Pons (tissue), 1 donor: ENCODE data around the gene DBNL.

Source experiments
- DNase-seq: peaks from one replicate; pipeline ENCODE4 v3.0.0-alpha.2; 2016; ENCODE audit warnings: low spot score

The DBNL gene

GRCh38 chr7:44043902-44044301 is 600 bp upstream of the DBNL start:
- no peak for DNase-seq

GRCh38 chr7:44045226-44046014 is 918 bp downstream of the DBNL start:
- no peak for DNase-seq

- no peak for DNase-seq
Measured at GRCh38 chr7:44046321-44047061, 2.0 kb downstream of the DBNL start.

GRCh38 chr7:44048031-44048795 is 3.7 kb downstream of the DBNL start:
- DNase-seq = no peak

GRCh38 chr7:44050121-44050914 is 5.8 kb downstream of the DBNL start:
- no peak for DNase-seq

GRCh38 chr7:44050915-44051560 is 6.5 kb downstream of the DBNL start:
- DNase-seq = no peak

- DNase-seq = no peak
Measured at GRCh38 chr7:44051611-44052220, 7.2 kb downstream of the DBNL start.

GRCh38 chr7:44052771-44053365 is 8.4 kb downstream of the DBNL start:
- no peak for DNase-seq

GRCh38 chr7:44056681-44057080 is 12.2 kb downstream of the DBNL start:
- DNase-seq = no peak

GRCh38 chr7:44057181-44057848 is 12.8 kb downstream of the DBNL start:
- DNase-seq = no peak

- no peak for DNase-seq
Measured at GRCh38 chr7:44057849-44058758, 13.6 kb downstream of the DBNL start.

GRCh38 chr7:44058759-44059218 is 14.3 kb downstream of the DBNL start:
- DNase-seq = no peak

- no peak for DNase-seq
Measured at GRCh38 chr7:44059219-44060090, 15.0 kb downstream of the DBNL start.

GRCh38 chr7:44060091-44060947 is 15.8 kb downstream of the DBNL start:
- DNase-seq = no peak

- no peak for DNase-seq
Measured at GRCh38 chr7:44060948-44061644, 16.6 kb downstream of the DBNL start.

GRCh38 chr7:44061645-44062179 is 17.2 kb downstream of the DBNL start:
- DNase-seq = no peak
